GM21515 (cell line): ENCODE data around the gene COX7B.
"Not testable (repeated sequence)": the region's sequence is repeated elsewhere in the genome, so short reads cannot be mapped to it uniquely, and the experiment has no call there.

Experiments used
- ATAC-seq: cut with Tn5 transposase; IDR thresholded peaks from one replicate; pipeline ENCODE4 v1.9.1; 2021; ENCODE audit not compliant: unreplicated experiment

Gene COX7B, protein sequence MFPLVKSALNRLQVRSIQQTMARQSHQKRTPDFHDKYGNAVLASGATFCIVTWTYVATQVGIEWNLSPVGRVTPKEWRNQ

DNA sequence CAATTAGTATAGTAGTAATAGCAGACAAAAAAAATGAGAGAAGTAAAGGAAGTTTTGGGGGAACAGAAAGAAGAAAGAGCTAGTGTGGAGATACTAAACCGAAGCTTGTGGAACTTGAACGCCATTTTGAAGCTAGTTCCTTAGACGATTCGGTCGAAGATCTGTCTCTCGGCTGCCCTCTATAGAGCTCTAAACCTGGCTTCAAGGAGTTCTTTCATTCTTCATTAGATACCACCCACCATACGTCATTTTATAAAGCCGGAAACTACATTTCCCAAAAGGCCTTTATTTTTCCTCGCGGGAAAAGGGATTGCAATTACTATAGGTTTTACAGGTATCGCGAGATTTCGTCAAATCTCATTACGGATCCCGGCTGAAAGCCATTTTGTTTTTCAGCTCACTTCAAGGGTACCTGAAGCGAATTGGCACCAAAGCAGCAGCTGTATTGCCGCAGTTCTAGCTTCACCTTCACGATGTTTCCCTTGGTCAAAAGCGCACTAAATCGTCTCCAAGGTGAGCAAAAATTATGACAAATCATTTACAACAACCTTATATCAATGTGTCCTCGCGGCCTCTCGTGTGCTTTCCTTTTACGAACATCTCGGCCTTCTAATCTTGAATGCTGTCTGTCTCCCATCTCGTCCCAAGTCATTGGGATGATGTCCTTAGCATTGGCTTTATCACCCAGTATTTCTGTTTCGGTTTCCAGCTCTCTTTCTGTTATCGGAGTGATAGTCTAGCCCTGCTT lies at the start of gene COX7B:
Gene COX7B (plus strand): TSS at position 388 of the 748 bp plus-strand sequence. CDS start 86 bp downstream, at position 474.
- peak; percentile 64 for ATAC-seq

DNA sequence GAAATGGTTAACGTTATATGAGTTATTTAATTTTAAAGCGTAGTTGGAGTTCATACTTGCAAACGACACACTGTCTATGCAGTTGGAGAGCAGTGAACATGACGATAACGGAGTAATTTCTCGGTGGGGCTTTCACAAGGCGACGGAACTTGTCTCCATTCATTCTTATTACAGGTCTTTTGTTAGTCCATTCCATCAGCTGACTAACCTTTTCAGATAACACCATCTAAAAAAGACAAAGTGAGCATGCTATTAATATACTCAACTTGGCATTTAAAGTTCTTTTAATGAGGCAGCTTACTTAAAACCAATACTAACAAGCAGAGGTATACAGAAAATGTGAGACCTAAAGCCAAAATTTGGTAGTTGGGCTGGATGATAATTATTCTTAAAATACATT lies 23.9 kb upstream of the COX7B start:
- no peak for ATAC-seq

DNA sequence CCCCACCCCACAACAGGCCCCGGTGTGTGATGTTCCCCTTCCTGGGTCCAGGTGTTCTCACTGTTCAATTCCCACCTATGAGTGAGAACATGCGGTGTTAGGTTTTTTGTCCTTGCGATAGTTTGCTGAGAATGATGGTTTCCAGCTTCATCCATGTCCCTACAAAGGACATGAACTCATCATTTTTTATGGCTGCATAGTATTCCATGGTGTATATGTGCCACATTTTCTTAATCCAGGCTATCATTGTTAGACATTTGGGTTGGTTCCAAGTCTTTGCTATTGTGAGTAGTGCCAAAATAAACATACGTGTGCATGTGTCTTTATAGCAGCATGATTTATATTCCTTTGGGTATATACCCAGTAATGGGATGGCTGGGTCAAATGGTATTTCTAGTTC lies 17.9 kb upstream of the COX7B start:
- not testable (repeated sequence) for ATAC-seq

DNA sequence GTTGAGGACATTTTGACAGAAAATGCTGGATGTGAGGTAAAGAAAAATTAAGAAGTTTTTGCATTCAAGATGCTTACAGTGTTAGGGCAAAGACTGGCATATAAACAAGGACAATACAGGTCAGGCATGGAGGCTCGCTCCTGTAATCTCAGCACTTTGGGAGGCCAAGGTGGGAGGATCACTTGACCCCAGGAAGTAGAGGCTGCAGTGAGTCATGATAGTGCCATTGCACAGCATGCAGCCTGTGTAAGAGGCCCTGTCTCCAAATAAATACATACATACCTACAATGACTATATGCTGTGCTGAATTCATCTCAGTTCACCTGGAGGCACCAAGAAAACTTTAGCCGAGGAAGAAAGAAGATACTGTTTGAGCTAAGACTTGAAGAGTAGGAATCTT lies 6.4 kb upstream of the COX7B start:
- ATAC-seq: no peak

DNA sequence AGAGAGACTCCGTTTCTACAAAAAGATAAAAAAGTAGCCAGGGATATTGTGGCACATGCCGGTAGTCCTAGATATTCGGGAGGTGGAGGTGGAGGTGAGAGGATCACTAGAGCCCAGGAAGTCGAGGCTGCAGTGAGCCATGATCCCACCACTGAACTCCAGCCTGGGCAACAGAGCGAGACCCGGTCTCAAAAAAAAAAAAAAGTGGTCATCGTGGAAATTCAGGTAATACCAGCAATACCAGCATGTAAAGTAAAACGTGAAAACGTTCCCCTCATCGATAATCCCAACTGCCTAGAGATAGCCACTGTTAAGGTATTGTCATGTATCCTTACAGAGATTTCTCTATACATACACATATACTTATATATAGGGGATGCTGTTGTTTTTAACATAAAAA lies 5.6 kb upstream of the COX7B start:
- no peak for ATAC-seq

DNA sequence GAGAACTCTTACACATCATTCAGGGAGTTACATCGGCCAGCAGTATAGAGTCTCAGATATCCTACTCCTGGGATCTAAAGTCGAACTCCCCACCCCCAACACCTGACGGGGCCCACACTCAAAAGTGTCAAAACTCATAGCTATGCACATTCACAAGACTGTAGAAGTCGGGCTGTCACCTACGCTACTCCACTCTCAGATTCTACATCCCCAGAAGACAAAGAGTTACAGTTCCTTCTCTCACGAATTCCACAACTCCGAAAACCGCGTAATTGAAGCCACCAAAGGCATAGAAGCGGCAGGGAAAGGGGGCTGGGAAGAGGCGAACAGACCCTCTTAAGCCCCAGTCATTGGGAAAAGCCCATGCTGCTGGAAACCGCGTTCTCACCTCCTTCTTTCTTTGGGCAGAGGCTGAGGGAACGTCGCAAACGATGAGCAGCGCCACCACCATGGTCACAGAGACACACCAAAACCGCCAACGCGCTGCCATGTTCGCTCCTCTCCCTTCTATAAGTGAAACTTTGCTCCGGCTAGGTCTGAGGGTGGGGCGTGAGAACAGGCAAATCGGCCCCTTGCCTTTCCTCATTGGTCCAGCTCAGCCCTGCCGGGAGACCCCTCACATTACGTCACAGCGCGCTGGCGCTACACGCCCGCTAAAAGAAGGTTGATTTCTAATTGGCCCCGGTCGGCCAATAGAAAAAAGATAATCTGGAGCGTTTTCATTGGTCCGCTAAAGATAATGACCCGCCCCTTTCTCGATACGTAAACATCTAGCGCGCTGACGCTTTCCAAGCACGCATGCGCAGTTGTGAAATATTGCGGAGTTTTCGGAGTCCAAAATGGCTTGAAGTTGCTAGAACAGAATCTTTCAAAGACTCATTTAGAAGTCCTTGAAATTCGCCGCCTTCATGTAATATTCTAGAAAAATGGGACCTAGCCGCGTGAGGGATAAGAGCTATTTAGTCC lies 4.1 kb upstream of the COX7B start, which contains the start of gene MAGT1:
Gene MAGT1 (minus strand): TSS at position 515 of the 966 bp plus-strand sequence. CDS start 25 bp downstream, at position 490.
- peak; percentile 91 for ATAC-seq

DNA sequence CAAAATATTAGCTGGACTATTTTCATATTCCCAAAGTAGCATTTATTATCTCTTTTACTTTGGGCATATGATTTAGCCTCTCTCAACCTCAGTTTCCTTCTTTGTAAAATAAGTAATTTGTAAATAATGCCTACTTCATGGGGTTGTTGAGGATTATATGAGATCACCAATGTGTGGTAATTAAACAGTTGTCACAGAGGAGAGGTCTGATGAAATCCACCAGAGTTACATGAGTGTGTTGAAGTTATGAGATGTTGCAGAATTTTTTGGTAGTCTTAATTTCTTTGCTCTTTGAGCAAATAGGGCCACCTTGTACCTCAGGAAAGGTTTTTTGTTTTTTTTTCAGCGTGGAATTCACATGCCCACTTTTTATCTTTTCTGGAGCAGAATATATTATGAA lies 1.4 kb downstream of the COX7B start:
- no peak for ATAC-seq

DNA sequence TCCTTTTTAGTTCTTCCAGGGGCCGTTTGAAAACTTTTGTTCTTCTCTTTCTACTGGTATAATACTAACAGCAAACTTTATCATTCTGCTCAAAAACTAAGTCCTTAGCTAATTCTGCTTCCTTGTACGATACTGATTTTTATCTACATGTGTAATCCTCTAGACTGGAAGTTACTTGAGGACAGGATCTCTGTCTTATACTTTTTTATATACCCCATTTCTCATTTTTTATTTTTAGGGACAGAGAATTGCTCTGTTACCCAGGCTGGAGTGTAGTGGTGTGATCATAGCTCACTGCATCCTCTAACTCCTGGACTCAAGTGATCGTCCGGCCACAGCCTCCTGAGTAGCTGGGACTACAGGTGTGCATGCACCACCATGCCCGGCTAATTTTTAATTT lies 2.2 kb downstream of the COX7B start:
- ATAC-seq: no peak

DNA sequence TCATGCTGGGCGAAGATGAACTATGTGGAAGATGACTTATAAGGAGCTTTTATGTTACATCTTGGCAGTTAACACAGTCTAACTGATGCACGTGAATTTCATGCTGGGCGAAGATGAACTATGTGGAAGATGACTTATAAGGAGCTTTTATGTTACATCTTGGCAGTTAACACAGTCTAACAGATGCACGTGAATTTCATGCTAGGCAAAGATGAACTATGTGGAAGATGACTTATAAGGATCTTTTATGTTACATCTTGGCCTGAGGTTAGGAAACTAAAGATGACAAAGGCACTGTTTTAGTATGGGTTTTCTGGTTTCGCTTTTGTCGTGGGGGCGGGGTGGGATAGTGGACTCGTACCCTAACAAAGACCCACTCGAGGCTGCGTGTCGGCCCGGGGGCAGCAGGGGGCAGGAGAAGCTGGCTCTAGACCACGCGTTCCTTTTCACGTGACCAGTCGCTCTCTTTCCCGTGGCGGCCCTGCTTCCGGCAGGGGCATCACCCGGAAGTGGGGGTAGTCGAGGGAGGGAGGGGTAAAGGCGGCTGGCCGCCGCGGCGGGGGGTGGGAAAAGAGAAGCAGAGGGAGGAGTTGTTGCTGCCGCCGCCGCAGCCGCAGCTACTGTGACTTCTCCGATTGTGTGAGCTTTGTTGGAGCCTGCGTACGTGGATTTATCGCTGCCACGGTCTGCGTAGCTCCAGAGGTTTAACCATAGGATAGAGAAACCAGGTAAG lies 11.0 kb downstream of the COX7B start, which contains the start of gene ATP7A:
Gene ATP7A (plus strand): TSS at position 586 of the 733 bp plus-strand sequence. CDS start 60,949 bp downstream, outside the sequence.
- ATAC-seq: peak; percentile 96

DNA sequence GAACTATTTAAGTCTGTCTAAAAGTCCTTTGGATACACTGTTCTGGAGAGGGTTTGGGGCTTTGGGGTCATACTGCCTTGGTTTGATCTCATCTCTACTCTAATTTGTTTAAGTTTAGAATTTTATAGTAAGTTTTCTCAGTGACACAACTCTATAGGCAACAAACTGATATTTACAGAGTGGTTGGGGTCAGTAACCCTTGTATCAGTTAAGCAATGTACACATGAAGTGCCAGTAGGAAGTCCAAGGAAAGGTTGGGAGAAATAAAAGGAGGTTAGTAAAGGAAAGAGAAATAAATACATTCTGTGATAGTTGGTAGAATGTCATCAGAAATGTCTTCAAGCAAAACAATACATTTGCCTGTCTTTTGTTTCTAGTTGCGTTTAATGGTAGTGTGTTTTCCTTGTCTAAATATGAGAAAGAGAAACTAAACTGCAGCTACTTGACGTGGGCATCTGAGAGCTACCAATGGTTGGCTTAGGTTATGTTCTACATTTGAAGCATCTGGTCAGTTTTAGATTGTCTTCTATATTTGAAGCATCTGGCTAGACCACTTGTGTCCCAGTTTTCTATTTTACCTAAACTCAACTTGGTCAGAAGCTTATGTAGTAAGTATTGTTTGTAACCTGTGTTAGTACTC lies 18.1 kb downstream of the COX7B start:
- ATAC-seq: no peak

DNA sequence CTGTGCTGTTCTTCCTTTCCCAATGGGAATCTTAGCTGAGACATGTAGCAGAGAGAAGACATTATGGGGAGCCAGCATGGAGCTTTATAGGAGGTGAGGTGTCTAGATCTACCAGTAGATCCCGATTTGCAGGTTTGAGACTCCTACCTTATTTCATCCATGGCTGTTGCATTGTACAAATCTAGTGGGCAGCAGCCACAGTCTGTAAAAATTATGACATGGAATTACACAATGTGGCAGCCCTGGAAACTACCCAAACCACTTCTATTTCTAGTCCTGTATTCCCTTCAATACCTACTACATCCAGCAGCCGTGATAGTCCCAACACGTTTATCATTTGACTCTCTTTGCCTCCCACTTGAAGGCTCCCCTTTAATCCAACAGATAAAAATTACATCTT lies 19.3 kb downstream of the COX7B start:
- no peak for ATAC-seq

DNA sequence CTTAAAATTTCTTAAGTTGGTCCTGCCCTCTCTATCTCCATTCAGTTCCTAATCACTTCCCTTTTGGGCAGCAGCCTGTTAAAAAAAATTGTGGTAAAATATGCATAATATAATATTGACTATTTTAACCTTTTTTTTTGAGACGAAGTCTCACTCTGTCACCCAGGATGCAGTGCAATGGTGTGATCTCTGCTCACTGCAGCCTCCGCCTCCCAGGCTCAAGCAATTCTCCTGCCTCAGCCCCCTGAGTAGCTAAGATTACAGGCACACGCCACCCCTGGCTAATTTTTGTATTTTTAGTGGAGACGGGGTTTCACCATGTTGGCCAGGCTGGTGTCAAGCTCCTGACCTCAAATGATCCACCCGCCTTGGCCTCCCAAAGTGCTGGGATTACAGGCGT lies 20.1 kb downstream of the COX7B start:
- ATAC-seq: not testable (repeated sequence)

DNA sequence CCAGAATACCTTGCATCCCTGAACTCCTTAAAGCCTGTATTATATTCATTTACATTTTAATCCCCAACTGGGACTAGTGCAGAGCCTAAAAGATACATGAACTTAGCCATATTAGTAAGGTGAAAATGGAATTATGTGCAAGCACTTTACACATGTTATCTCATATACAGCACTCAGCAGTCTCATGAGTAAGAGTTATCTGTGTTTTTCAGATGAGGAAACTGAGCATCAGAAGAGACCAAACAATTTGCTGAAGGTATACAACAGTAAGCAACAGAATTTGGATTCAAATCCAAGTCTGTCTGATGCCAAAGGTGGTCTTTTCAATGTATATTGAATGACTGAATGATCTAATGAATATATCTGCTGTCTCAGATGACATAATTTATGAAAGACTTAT lies 23.5 kb downstream of the COX7B start:
- ATAC-seq: no peak

DNA sequence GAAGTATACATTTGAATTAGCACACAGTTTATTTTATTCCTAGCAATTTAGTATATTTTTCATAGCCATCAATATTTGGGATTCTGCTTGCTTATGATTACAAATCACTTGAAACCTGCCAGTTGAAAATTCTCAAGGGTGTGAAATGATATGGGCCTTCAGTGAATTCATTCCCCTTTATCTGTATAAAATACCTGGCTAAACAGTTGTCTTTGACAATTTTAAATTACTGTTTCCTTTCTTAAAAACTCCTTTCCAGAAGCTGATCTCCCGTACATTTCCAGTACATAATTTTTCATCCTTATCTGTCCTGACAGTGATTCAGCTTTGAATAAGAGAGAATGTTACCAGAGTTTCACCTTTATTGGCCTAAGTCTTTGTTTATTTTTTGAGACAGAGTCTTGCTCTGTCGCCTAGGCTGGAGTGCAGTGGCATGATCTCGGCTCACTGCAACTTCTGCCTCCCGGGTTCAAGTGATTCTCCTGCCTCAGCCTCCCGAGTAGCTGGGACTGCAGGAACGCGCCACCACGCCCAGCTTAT lies 25.1 kb downstream of the COX7B start:
- ATAC-seq: no peak

DNA sequence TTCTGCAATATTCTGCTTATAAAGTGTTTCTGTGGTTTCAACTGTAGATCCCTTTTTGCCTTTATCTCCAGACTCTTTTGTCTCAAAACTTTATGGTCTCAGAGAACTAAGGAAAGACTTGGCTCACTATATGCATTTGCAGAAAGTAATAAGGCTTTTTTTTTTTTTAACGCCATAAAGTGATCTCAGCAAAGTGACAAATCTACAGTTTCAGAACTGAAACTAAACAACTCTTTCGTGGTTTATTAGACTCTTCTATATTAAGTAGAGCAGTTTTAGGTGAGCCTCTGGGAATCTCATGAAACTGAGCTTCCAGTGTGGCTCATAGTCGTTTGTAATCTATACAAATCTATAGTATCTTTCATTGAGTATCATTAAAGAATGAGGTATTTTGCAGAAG lies 26.5 kb downstream of the COX7B start:
- no peak for ATAC-seq

DNA sequence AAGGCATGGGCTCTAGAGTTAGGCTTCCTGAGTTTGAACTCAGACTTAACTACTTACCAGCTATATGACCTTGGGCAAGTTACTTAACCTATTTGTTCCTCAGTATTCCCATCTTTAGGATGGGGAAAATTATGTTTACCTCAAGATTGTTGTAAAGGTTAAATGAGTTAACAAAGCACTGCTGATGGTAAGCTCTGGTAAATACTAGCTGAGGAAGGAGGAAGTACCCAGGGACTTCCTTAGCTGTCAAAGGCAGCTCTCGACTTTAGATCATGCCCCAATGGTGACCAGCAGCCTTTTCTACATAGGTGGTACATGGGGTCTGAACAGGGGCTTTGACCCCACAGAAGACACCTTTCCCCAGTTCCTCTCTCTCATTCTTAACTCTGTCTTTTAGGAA lies 31.3 kb downstream of the COX7B start:
- ATAC-seq: no peak

DNA sequence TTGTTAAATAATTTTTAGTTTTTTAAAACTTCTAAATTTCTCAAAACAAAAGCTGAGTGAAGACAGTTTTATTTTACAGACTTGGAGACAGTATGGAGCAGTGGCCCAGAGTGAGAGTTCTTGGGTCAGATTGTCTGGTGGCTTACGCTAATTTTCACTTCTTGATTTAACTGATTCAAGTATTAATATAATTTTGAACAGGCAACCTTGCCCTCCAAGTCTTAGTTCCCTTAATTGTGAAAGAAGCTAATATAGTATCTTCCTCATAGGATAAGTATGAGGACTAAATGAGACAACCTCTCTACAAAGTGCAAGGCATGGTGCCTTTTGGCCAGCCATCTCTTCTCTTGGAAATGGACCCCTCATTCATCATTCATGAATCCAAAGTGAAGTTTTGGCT lies 36.6 kb downstream of the COX7B start:
- no peak for ATAC-seq

DNA sequence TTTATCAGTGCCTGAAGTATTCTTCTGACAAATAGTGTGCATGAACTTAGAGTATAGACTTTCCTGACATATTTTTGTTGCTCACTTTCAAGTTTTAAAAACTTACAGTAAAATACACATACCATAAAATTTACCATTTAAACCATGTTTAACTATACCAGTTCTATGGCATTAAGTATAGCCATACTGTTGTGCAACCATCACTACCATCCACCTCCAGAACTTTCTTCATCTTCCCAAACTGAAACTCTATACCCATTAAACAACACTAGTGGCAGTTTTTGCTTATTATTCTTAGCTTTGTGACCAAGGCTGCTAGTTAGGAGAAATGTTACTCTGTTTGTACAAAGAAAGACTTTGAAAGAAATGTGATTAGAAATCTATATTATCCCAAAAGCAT lies 37.0 kb downstream of the COX7B start:
- no peak for ATAC-seq

DNA sequence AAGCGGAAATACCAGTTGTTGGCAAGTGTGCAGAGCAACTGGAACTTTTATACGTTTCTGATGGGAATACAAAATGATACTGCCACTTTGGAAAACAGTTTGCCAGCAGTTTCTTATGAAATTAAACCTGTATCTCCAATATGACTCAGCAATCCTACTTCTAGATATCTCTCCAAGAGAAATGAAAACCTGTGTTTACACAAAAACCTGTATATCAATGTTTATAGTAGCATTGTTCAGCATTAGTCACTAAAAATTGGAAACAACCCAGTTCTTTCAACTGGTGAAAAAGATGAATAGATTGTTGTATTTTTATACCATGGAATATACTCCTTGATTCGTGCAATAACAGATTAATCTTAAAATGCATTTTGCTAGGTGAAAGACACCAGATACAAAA lies 38.0 kb downstream of the COX7B start:
- ATAC-seq: no peak

DNA sequence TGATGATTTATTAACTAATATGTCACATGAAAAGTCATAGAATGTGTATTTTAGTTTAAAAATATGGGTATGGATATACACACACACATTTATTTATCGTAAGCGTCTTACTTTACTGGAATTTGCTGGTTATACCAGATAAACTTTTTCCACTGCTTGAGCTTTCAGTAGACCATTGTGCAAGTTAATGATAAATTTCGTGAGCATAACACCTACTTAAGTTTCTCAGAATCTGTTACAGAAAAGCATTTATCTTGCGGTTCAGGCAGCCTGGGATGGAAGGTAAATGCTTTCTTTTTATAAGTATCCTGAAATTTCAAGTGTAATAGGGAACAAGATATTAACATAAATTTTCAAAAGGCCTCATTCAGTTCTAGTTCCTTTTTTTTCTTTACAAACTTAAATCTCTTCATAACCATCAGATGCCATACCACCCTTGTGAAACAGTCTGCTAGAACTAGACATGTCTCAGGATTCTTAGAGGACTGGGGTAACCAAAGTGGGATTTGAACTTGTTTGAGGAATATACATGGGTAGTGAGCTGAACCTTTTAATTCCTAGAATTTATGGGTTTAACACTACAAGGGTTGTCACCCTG lies 38.9 kb downstream of the COX7B start:
- no peak for ATAC-seq
